Sigmoid colon (tissue), 7 donors: ENCODE data around the gene CDK18. TPM values are rescaled to one million over a fixed set of nuclear protein-coding genes. Genes with fewer than 3 reads are reported as not detected.

Experiments used
- DNase-seq: peaks from one replicate; pipeline ENCODE4 v3.0.0-alpha.2; 2019
- H3K27ac ChIP-seq, 4 donors: fragments of 200-600 bp; sonication (generic); one replicate each; pipeline ENCODE4 v1.5.1; 2016 to 2019; ENCODE audit warnings: mild to moderate bottlenecking in 1 of 4
- H3K27me3 ChIP-seq, 3 donors: fragments of 200-600 bp; sonication (generic); one replicate each; pipeline ENCODE4 v1.5.1; 2019; ENCODE audit warnings: mild to moderate bottlenecking in 1 of 3
- H3K36me3 ChIP-seq, 4 donors: fragments of 200-600 bp; sonication (generic); one replicate each; pipeline ENCODE4 v1.5.1; 2016 to 2019
- H3K4me1 ChIP-seq, 4 donors: fragments of 200-600 bp; sonication (generic); one replicate each; pipeline ENCODE4 v1.5.1; 2017 to 2019
- H3K4me3 ChIP-seq, 4 donors: fragments of 200-600 bp; sonication (generic); one replicate each; pipeline ENCODE4 v1.5.1; 2017 to 2019; ENCODE audit warnings: mild to moderate bottlenecking in 2 of 4, moderate library complexity in 1 of 4
- H3K9me3 ChIP-seq, 4 donors: fragments of 200-600 bp in 3 of 4; sonication (generic) in 3 of 4; one replicate each; pipeline versions ENCODE4 v1.5.1 to v1.6.1; 2013 to 2019
- EP300 ChIP-seq, 4 donors: sonication (generic); formaldehyde crosslinking; IDR thresholded peaks; one replicate each; pipeline ENCODE4 v1.6.1; 2017; ENCODE audit warnings: antibody characterized with exemption in 4 of 4
- POLR2A ChIP-seq, 2 donors: fragments of 450-650 bp; IDR thresholded peaks; one replicate each; pipeline ENCODE4 v1.6.1; 2016; ENCODE audit warnings: antibody characterized with exemption in 2 of 2, mild to moderate bottlenecking in 2 of 2, moderate library complexity in 2 of 2
- POLR2AphosphoS5 ChIP-seq, 4 donors: sonication (generic); formaldehyde crosslinking; IDR thresholded peaks; one replicate each; pipeline ENCODE4 v1.6.1; 2017; ENCODE audit warnings: antibody characterized with exemption in 4 of 4
- WGBS, 2 donors: extraction: QIAGEN DNeasy Blood & Tissue Kit; methylation state at CpG; one replicate each; pipeline ENCODE4 v1.1.7; 2013; 5-methylcytosine and 5-hydroxymethylcytosine counted together
- intact Hi-C: fragments of 100-400 bp; cut with DNase I; formaldehyde crosslinking; loops from one replicate; pipeline ENCODE4 v1.15.1; 2023
- polyA plus RNA-seq, 3 donors: library from polyadenylated mRNA; stranded (reverse); fragments of 200-250 nt; gene quantifications; one replicate each; pipeline ENCODE4 v1.2.3, GENCODE V29; 2013
- total RNA-seq, 4 donors: library from RNA; depleted of rRNA; stranded (reverse); fragments of >200 nt; gene quantifications; one replicate each; pipeline ENCODE4 v1.1.0, GENCODE V29; 2016
- TF ChIP-seq, protein P1 (sequence below), 4 experiments: fragments of 450-650 bp in 3 of 4; fragments of 200-600 bp in 1 of 4; IDR thresholded peaks; one replicate each; pipeline ENCODE4 v1.5.1; 2016 to 2019; ENCODE audit warnings: antibody characterized with exemption in 4 of 4, mild to moderate bottlenecking in 3 of 4, moderate library complexity in 2 of 4
- donor health status: healthy with polysubstance abuse.
- donor health status: Bipolar disorder and iron deficiency.
- donor health status: healthy.

Gene CDK18
- total and polyA plus RNA-seq, 7 donors = 6.7 to 26.8 (median 13.0) TPM

- 86 to 90% methylated on average over 20 of the region's 20 CpGs for WGBS, 2 donors
- Histone ChIP-seq H3K9me3 (no peaks in the 10 kb centered on the region), H3K27me3 (no peaks in the 10 kb centered on the region), H3K27ac (no peak overlapping the region), H3K36me3 (peaks cover 0 to 17% (median 6%) of the 10 kb centered on the region in 4 donors), H3K4me1 (peaks cover 0 to 12% (median 9%) of the 10 kb centered on the region in 4 donors), H3K4me3 (no peak overlapping the region)
- intact Hi-C loops = no loop called here
- TF ChIP-seq, protein P1, sequence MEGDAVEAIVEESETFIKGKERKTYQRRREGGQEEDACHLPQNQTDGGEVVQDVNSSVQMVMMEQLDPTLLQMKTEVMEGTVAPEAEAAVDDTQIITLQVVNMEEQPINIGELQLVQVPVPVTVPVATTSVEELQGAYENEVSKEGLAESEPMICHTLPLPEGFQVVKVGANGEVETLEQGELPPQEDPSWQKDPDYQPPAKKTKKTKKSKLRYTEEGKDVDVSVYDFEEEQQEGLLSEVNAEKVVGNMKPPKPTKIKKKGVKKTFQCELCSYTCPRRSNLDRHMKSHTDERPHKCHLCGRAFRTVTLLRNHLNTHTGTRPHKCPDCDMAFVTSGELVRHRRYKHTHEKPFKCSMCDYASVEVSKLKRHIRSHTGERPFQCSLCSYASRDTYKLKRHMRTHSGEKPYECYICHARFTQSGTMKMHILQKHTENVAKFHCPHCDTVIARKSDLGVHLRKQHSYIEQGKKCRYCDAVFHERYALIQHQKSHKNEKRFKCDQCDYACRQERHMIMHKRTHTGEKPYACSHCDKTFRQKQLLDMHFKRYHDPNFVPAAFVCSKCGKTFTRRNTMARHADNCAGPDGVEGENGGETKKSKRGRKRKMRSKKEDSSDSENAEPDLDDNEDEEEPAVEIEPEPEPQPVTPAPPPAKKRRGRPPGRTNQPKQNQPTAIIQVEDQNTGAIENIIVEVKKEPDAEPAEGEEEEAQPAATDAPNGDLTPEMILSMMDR (IDR thresholded peaks at IDR 0.05) = no peak
- TF ChIP-seq POLR2AphosphoS5 (IDR thresholded peaks at IDR 0.05) (no peak), POLR2A (IDR thresholded peaks at IDR 0.05) (no peak), EP300 (IDR thresholded peaks at IDR 0.05) (no peak)
- peak; percentile 57 for DNase-seq
Measured at GRCh38 chr1:205531191-205532025, 26.9 kb downstream of the CDK18 start.

GRCh38 chr1:205532026-205532898 lies 27.8 kb downstream of the CDK18 start:
- WGBS, 2 donors = 92 to 93% methylated on average over 22 of the region's 22 CpGs
- Histone ChIP-seq H3K4me3 (no peak overlapping the region), H3K36me3 (peaks cover 0 to 17% (median 6%) of the 10 kb centered on the region in 4 donors), H3K27me3 (no peaks in the 10 kb centered on the region), H3K9me3 (no peaks in the 10 kb centered on the region), H3K4me1 (peaks cover 0 to 12% (median 9%) of the 10 kb centered on the region in 4 donors), H3K27ac (no peak overlapping the region)
- peak; percentile 29 for DNase-seq
- intact Hi-C loops = no loop called here
- TF ChIP-seq EP300 (IDR thresholded peaks at IDR 0.05) (no peak), POLR2A (IDR thresholded peaks at IDR 0.05) (no peak), POLR2AphosphoS5 (IDR thresholded peaks at IDR 0.05) (no peak)
- TF ChIP-seq, protein P1 (IDR thresholded peaks at IDR 0.05) = no peak

GRCh38 chr1:205532996-205533735 lies 28.7 kb downstream of the CDK18 start:
- Histone ChIP-seq H3K4me1 (peaks cover 0 to 12% (median 9%) of the 10 kb centered on the region in 4 donors), H3K27ac (no peak overlapping the region), H3K36me3 (peaks cover 0 to 17% (median 6%) of the 10 kb centered on the region in 4 donors), H3K4me3 (no peak overlapping the region), H3K9me3 (no peaks in the 10 kb centered on the region), H3K27me3 (no peaks in the 10 kb centered on the region)
- peak; percentile 58 for DNase-seq
- WGBS, 2 donors = 81 to 86% methylated on average over 12 of the region's 12 CpGs
- TF ChIP-seq, protein P1 (IDR thresholded peaks at IDR 0.05) = no peak
- TF ChIP-seq POLR2AphosphoS5 (IDR thresholded peaks at IDR 0.05) (no peak), POLR2A (IDR thresholded peaks at IDR 0.05) (no peak), EP300 (IDR thresholded peaks at IDR 0.05) (no peak)
- intact Hi-C loops = no loop called here

GRCh38 chr1:205533748-205534443 lies 29.4 kb downstream of the CDK18 start:
- DNase-seq = peak; percentile 46

More at GRCh38 chr1:205533748-205534443, 29.4 kb downstream of the CDK18 start:
- H3K27ac ChIP-seq = no peak overlapping the region
- no peaks in the 10 kb centered on the region for H3K27me3 ChIP-seq
- intact Hi-C loops = no loop called here
- peaks cover 0 to 17% (median 6%) of the 10 kb centered on the region in 4 donors for H3K36me3 ChIP-seq
- no peaks in the 10 kb centered on the region for H3K9me3 ChIP-seq
- TF ChIP-seq EP300 (IDR thresholded peaks at IDR 0.05) = no peak
- no peak for TF ChIP-seq POLR2A (IDR thresholded peaks at IDR 0.05)
- TF ChIP-seq POLR2AphosphoS5 (IDR thresholded peaks at IDR 0.05) = no peak
- TF ChIP-seq, protein P1 (IDR thresholded peaks at IDR 0.05) = no peak
- 87 to 92% methylated on average over 7 of the region's 7 CpGs for WGBS, 2 donors
- H3K4me1 ChIP-seq = peaks cover 0 to 8% (median 6%) of the 10 kb centered on the region in 4 donors
- no peak overlapping the region for H3K4me3 ChIP-seq
